Measurements from ENCODE around the gene PCDH9. TPM values are rescaled to one million over a fixed set of nuclear protein-coding genes. Genes with fewer than 3 reads are reported as not detected.

PCDH9 gene
- total RNA-seq, 2 experiments from 2014 or later, result 0.20 to 0.23 TPM

GRCh38 chr13:67071918-67072598 lies 158.1 kb downstream of the PCDH9 start:
- no peak for DNase-seq

GRCh38 chr13:67070306-67070705 lies 159.8 kb downstream of the PCDH9 start:
- Mint-ChIP-seq H3K27ac (no peak overlapping the region), H3K4me1 (no peaks in the 10 kb centered on the region), H3K4me3 (no peak overlapping the region), H3K9me3 (no peaks in the 10 kb centered on the region), H3K36me3 (no peaks in the 10 kb centered on the region), H3K27me3 (no peaks in the 10 kb centered on the region)
- DNase-seq, result no peak

More at GRCh38 chr13:67071918-67072598, 158.1 kb downstream of the PCDH9 start:
- H3K27me3 Mint-ChIP-seq, result no peaks in the 10 kb centered on the region
- H3K4me1 Mint-ChIP-seq, result no peaks in the 10 kb centered on the region
- no peak overlapping the region for H3K4me3 Mint-ChIP-seq
- no peaks in the 10 kb centered on the region for H3K9me3 Mint-ChIP-seq
- no peaks in the 10 kb centered on the region for H3K36me3 Mint-ChIP-seq
- H3K27ac Mint-ChIP-seq, result no peak overlapping the region

GRCh38 chr13:67069117-67069767 lies 160.9 kb downstream of the PCDH9 start:
- H3K4me3 Mint-ChIP-seq, result no peak overlapping the region
- no peak for DNase-seq
- H3K27ac Mint-ChIP-seq, result no peak overlapping the region
- no peaks in the 10 kb centered on the region for H3K4me1 Mint-ChIP-seq
- H3K9me3 Mint-ChIP-seq, result no peaks in the 10 kb centered on the region
- H3K36me3 Mint-ChIP-seq, result no peaks in the 10 kb centered on the region
- H3K27me3 Mint-ChIP-seq, result no peaks in the 10 kb centered on the region

GRCh38 chr13:67064920-67065319 lies 165.2 kb downstream of the PCDH9 start:
- H3K36me3 Mint-ChIP-seq, result no peaks in the 10 kb centered on the region
- no peak overlapping the region for H3K27ac Mint-ChIP-seq
- no peaks in the 10 kb centered on the region for H3K4me1 Mint-ChIP-seq
- H3K9me3 Mint-ChIP-seq, result no peaks in the 10 kb centered on the region
- no peak overlapping the region for H3K4me3 Mint-ChIP-seq
- no peak for DNase-seq
- no peaks in the 10 kb centered on the region for H3K27me3 Mint-ChIP-seq

- no peak for DNase-seq
- no peaks in the 10 kb centered on the region for H3K9me3 Mint-ChIP-seq
- no peak overlapping the region for H3K27ac Mint-ChIP-seq
- no peak overlapping the region for H3K4me3 Mint-ChIP-seq
- H3K4me1 Mint-ChIP-seq, result no peaks in the 10 kb centered on the region
- H3K36me3 Mint-ChIP-seq, result no peaks in the 10 kb centered on the region
- H3K27me3 Mint-ChIP-seq, result no peaks in the 10 kb centered on the region
Measured at GRCh38 chr13:67063036-67063435, 167.1 kb downstream of the PCDH9 start.

- Mint-ChIP-seq H3K27ac (no peak overlapping the region), H3K4me3 (no peak overlapping the region), H3K36me3 (no peaks in the 10 kb centered on the region), H3K4me1 (no peaks in the 10 kb centered on the region), H3K9me3 (no peaks in the 10 kb centered on the region), H3K27me3 (no peaks in the 10 kb centered on the region)
- no peak for DNase-seq
Measured at GRCh38 chr13:67062160-67062559, 168.0 kb downstream of the PCDH9 start.

- DNase-seq, result no peak
- Mint-ChIP-seq H3K27me3 (no peaks in the 10 kb centered on the region), H3K4me1 (no peaks in the 10 kb centered on the region), H3K4me3 (no peak overlapping the region), H3K36me3 (no peaks in the 10 kb centered on the region), H3K9me3 (no peaks in the 10 kb centered on the region), H3K27ac (no peak overlapping the region)
Measured at GRCh38 chr13:67061750-67062149, 168.4 kb downstream of the PCDH9 start.

GRCh38 chr13:67052550-67053490 lies 177.3 kb downstream of the PCDH9 start:
- Mint-ChIP-seq H3K4me1 (peaks cover 5% of the 10 kb centered on the region), H3K27ac (no peak overlapping the region), H3K9me3 (no peaks in the 10 kb centered on the region), H3K27me3 (no peaks in the 10 kb centered on the region), H3K4me3 (no peak overlapping the region), H3K36me3 (no peaks in the 10 kb centered on the region)
- no peak for DNase-seq

GRCh38 chr13:67049744-67050143 lies 180.4 kb downstream of the PCDH9 start:
- H3K4me1 Mint-ChIP-seq, result peaks cover 5% of the 10 kb centered on the region
- DNase-seq, result no peak

GRCh38 chr13:67048821-67049150 lies 181.3 kb downstream of the PCDH9 start:
- H3K9me3 Mint-ChIP-seq, result no peaks in the 10 kb centered on the region
- H3K27ac Mint-ChIP-seq, result no peak overlapping the region
- DNase-seq, result no peak
- H3K4me1 Mint-ChIP-seq, result peaks cover 5% of the 10 kb centered on the region
- no peak overlapping the region for H3K4me3 Mint-ChIP-seq
- no peaks in the 10 kb centered on the region for H3K27me3 Mint-ChIP-seq
- no peaks in the 10 kb centered on the region for H3K36me3 Mint-ChIP-seq

More at GRCh38 chr13:67049744-67050143, 180.4 kb downstream of the PCDH9 start:
- Mint-ChIP-seq H3K4me3 (no peak overlapping the region), H3K27me3 (no peaks in the 10 kb centered on the region), H3K27ac (no peak overlapping the region), H3K36me3 (no peaks in the 10 kb centered on the region), H3K9me3 (no peaks in the 10 kb centered on the region)

GRCh38 chr13:67048084-67048820 lies 181.9 kb downstream of the PCDH9 start:
- H3K27ac Mint-ChIP-seq, result no peak overlapping the region
- H3K4me3 Mint-ChIP-seq, result no peak overlapping the region
- no peaks in the 10 kb centered on the region for H3K27me3 Mint-ChIP-seq
- peaks cover 5% of the 10 kb centered on the region for H3K4me1 Mint-ChIP-seq
- no peak for DNase-seq
- no peaks in the 10 kb centered on the region for H3K36me3 Mint-ChIP-seq
- no peaks in the 10 kb centered on the region for H3K9me3 Mint-ChIP-seq

- Mint-ChIP-seq H3K4me3 (no peak overlapping the region), H3K27me3 (no peaks in the 10 kb centered on the region), H3K36me3 (no peaks in the 10 kb centered on the region), H3K27ac (no peak overlapping the region), H3K4me1 (peaks cover 5% of the 10 kb centered on the region), H3K9me3 (no peaks in the 10 kb centered on the region)
- no peak for DNase-seq
Measured at GRCh38 chr13:67045357-67045756, 184.8 kb downstream of the PCDH9 start.

- Mint-ChIP-seq H3K36me3 (no peaks in the 10 kb centered on the region), H3K4me1 (peaks cover 5% of the 10 kb centered on the region), H3K4me3 (no peak overlapping the region), H3K9me3 (no peaks in the 10 kb centered on the region), H3K27ac (no peak overlapping the region), H3K27me3 (no peaks in the 10 kb centered on the region)
- no peak for DNase-seq
Measured at GRCh38 chr13:67043901-67044300, 186.2 kb downstream of the PCDH9 start.

- no peak overlapping the region for H3K27ac Mint-ChIP-seq
- H3K4me1 Mint-ChIP-seq, result no peaks in the 10 kb centered on the region
- no peaks in the 10 kb centered on the region for H3K27me3 Mint-ChIP-seq
- no peaks in the 10 kb centered on the region for H3K9me3 Mint-ChIP-seq
- no peak for DNase-seq
- no peaks in the 10 kb centered on the region for H3K36me3 Mint-ChIP-seq
- H3K4me3 Mint-ChIP-seq, result no peak overlapping the region
Measured at GRCh38 chr13:67042556-67042955, 187.6 kb downstream of the PCDH9 start.

Measured in activated naive CD8-positive, alpha-beta T cell treated with anti-CD3 and anti-CD28 coated beads for 36 hours (primary cell).